Hepatocyte (in vitro differentiated cells): ENCODE data around the gene IP6K3.

Experiments used
- EZH2 ChIP-seq: fragments of 200-600 bp; sonication (generic); IDR thresholded peaks from 2 replicates; pipeline ENCODE4 v1.6.1; 2016; ENCODE audit warnings: antibody characterized with exemption, mild to moderate bottlenecking, borderline replicate concordance
- EZH2phosphoT487 ChIP-seq: fragments of 200-600 bp; sonication (generic); IDR thresholded peaks from one replicate; pipeline ENCODE4 v1.6.1; 2018; ENCODE audit warnings: antibody characterized with exemption, mild to moderate bottlenecking, low read depth, moderate library complexity; ENCODE audit not compliant: unreplicated experiment, severe bottlenecking
- TF ChIP-seq, protein P1 (sequence below): fragments of 200-600 bp; sonication (generic); IDR thresholded peaks from 2 replicates; pipeline ENCODE4 v1.5.1; 2016; ENCODE audit warnings: antibody characterized with exemption, mild to moderate bottlenecking; ENCODE audit not compliant: poor library complexity

GRCh38 chr6:33778444-33779121, 31.9 kb upstream of the IP6K3 start:
- no peak for TF ChIP-seq EZH2
- TF ChIP-seq, protein P1, sequence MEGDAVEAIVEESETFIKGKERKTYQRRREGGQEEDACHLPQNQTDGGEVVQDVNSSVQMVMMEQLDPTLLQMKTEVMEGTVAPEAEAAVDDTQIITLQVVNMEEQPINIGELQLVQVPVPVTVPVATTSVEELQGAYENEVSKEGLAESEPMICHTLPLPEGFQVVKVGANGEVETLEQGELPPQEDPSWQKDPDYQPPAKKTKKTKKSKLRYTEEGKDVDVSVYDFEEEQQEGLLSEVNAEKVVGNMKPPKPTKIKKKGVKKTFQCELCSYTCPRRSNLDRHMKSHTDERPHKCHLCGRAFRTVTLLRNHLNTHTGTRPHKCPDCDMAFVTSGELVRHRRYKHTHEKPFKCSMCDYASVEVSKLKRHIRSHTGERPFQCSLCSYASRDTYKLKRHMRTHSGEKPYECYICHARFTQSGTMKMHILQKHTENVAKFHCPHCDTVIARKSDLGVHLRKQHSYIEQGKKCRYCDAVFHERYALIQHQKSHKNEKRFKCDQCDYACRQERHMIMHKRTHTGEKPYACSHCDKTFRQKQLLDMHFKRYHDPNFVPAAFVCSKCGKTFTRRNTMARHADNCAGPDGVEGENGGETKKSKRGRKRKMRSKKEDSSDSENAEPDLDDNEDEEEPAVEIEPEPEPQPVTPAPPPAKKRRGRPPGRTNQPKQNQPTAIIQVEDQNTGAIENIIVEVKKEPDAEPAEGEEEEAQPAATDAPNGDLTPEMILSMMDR: no peak
- no peak for TF ChIP-seq EZH2phosphoT487
